Measurements from ENCODE around the gene PTGDR2.
A peak's percentile ranks its signal among the peaks of the same experiment; 100 is the strongest.

PTGDR2 gene

DNA sequence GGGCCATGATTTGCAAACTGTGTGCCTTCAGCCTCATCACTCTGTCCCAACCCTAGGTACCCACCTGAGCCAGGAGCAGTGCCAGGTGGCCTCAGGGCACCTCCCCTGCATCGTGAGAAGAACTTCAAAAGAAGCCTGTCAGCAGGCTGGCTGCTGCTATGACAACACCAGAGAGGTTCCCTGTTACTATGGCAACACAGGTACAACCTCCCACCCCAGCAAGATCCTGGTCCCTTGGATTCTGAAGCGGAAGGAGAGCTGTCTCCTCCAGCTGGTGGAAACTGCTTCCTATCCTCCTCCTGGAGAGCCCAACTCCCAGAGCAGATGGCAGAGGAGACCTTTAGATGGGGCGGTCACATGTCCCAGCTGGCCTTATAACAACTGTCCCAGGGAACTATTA lies 14.5 kb upstream of the PTGDR2 start:
- no peak overlapping the region for H3K4me3 ChIP-seq (ENCODE audit: low read depth, low read length)
- DNase-seq (ENCODE audit: low read depth): no peak
- TF ChIP-seq, protein P1, sequence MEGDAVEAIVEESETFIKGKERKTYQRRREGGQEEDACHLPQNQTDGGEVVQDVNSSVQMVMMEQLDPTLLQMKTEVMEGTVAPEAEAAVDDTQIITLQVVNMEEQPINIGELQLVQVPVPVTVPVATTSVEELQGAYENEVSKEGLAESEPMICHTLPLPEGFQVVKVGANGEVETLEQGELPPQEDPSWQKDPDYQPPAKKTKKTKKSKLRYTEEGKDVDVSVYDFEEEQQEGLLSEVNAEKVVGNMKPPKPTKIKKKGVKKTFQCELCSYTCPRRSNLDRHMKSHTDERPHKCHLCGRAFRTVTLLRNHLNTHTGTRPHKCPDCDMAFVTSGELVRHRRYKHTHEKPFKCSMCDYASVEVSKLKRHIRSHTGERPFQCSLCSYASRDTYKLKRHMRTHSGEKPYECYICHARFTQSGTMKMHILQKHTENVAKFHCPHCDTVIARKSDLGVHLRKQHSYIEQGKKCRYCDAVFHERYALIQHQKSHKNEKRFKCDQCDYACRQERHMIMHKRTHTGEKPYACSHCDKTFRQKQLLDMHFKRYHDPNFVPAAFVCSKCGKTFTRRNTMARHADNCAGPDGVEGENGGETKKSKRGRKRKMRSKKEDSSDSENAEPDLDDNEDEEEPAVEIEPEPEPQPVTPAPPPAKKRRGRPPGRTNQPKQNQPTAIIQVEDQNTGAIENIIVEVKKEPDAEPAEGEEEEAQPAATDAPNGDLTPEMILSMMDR (IDR thresholded peaks at IDR 0.05; ENCODE audit: control insufficient read depth, extremely low read depth, insufficient read depth): no peak

DNA sequence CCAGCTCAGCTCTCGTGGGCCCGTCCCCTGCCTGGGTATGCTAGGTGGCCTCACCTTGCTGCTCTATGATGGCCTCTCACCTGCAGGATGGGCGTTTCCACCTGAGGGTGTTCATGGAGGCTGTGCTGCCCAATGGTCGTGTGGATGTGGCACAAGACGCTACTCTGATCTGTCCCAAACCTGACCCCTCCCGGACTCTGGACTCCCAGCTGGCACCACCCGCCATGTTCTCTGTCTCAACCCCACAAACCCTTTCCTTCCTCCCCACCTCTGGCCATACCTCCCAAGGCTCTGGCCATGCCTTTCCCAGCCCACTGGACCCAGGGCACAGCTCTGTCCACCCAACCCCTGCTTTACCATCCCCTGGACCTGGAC lies 13.7 kb upstream of the PTGDR2 start:
- DNase-seq (ENCODE audit: low read depth): no peak
- TF ChIP-seq, protein P1 (IDR thresholded peaks at IDR 0.05; ENCODE audit: control insufficient read depth, extremely low read depth, insufficient read depth): no peak
- H3K4me3 ChIP-seq (ENCODE audit: low read depth, low read length): no peak overlapping the region

DNA sequence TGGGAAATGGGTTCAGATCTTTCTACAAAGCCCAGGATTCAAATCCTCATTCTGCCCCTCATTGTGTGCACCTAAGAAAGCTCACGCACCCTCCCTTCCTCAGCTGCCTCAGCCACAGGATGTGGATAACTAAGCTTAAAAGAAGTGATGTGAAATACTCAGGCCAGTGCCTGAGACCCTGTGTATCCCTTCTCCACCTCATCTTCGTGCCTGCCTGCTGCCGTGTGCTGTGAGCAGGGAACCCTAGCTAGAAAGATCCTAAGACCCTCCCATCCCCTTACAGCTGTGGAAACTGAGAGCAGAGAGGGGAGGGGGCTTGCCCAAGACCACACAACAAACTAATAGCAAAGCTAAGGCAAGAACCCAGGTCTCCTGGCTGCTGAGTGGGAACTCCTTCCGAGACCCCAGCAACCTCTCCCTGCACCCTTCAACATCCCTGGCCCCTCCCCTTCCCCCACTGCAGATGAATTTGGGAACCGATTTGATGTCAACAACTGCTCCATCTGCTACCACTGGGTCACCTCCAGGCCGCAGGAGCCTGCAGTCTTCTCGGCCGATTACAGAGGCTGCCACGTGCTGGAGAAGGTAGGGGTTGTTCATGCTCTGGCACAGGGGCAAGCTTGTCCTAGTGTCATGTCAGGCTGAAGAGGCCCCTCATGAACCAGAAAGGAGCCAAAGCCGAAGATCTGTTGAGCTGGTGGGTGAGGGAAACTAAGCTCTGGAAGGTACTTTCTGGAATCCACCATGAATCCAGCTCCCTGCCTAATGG lies 13.1 kb upstream of the PTGDR2 start:
- no peak for DNase-seq (ENCODE audit: low read depth)
- H3K4me3 ChIP-seq (ENCODE audit: low read depth, low read length): no peak overlapping the region
- TF ChIP-seq, protein P1 (IDR thresholded peaks at IDR 0.05; ENCODE audit: control insufficient read depth, extremely low read depth, insufficient read depth): no peak

DNA sequence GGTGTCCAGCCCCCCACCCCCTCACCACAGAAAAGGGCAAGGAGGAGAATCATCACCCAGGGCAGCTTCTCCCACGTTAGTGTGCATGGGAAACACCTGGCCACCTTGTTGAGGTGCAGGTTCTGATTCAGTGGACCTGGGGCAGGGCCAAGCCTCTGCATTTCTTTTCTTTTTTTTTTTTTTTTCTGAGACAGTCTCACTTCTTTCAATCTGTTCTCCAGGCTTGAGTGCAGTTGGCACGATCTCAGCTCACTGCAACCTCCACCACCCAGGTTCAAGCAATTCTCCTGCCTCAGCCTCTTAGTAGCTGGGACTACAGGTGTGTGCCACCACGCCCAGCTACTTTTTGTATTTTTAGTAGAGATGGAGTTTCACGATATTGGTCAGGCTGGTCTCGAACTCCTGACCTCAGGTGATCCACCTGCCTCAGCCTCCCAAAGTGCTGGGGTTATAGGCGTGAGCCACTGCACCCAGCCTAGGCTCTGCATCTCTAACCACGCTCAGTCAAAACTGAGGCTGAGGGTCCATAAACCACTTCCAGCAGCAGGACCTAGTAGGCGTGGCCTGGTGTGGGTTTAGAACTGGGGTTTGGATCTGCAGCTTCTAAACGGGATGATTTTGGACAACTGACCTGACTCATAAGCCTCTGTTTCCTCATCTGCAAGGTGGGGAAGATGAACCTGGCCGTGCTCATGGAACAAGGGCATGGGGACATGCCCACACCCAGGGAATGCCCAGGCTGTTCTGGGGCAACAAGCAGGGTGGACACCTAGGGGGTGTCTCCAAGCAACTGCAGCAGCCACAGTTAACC lies 12.3 kb upstream of the PTGDR2 start:
- no peak overlapping the region for H3K4me3 ChIP-seq (ENCODE audit: low read depth, low read length)
- TF ChIP-seq, protein P1 (IDR thresholded peaks at IDR 0.05; ENCODE audit: control insufficient read depth, extremely low read depth, insufficient read depth): no peak
- no peak for DNase-seq (ENCODE audit: low read depth)

DNA sequence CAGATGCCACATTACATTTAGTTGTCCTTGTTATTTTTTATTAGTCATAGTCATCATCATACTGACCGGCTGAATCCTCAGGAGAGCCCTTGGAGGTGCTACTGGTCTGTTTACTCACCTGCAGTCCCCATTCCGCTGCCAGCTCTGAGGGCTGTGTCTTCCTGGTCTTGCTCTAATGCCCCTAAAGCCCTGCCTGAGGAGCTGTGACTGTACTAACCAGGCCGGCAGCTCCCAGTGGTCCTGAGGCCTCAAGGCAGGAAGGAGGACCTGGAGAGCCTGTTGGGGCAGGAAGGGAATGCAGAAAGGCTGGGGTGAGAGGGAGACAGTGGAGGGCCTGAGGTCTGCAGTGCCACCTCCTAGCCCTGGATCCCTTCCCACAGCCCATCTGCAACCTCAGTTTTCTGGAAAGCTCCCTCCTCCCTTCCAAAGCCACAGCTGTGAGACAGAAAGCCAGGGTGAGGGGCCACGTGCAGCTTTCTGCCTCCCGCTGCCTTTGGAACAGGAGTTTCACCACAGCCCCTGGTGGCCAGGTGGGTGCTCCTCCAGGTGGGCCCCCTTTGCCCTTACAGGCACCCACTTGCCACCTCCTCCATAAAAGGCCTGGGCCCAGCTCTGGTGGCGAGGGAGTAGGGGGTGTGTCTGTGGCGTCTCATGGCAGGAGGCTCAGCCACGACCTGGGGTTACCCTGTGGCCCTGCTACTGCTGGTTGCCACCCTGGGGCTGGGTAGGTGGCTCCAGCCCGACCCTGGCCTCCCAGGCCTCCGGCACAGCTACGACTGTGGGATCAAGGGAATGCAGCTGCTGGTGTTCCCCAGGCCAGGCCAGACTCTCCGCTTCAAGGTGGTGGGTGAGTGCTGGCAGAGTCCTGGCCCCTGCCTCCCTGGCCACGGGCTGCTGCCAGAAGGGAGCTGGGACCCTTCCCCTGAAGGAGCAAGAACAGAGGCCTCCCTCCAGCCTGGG lies 11.4 kb upstream of the PTGDR2 start, which contains the start of gene ZP1:
Gene ZP1 (plus strand): TSS at position 632 of the 960 bp plus-strand sequence. CDS start 20 bp downstream, at position 652.
- peak; percentile 92 for DNase-seq (ENCODE audit: low read depth)
- TF ChIP-seq, protein P1 (IDR thresholded peaks at IDR 0.05; ENCODE audit: control insufficient read depth, extremely low read depth, insufficient read depth): no peak
- H3K4me3 ChIP-seq (ENCODE audit: low read depth, low read length): no peak within 1 kb of the TSS

DNA sequence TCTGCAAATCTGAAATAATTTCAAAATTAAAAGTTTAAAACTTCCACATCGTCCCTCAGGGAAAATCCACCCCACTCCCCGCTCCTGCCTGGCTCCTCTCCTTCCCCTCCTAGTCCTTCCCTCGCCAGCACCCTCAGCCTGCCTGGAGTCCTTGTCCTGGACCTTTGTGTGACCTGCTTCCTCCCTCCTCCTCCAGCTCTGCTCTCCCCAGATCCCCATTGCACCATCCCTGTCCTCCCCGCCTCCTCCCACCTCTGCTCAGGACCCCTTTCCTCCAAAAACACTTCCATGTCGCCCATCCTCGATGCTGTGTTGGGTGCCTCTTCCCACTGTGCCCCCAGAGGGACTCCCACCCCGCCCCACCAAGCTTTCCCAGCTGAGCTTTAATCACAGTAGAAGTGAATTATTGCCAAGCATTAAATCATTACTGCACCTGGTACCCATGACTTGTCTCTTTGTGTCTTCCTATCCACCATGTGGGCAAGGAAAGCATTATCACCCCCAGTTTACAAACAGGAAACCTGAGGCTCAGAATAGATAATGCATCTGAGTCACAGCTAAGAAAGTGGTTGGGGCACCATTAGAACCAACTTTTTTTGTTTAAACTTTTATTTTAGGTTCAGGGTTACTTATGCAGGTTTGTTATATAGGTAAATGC lies 9.2 kb upstream of the PTGDR2 start:
- no peak for DNase-seq (ENCODE audit: low read depth)
- H3K4me3 ChIP-seq (ENCODE audit: low read depth, low read length): no peak overlapping the region
- TF ChIP-seq, protein P1 (IDR thresholded peaks at IDR 0.05; ENCODE audit: control insufficient read depth, extremely low read depth, insufficient read depth): no peak

Data from LNCaP clone FGC (cell line).